ENCODE measurements around the gene TAS2R4.
"Not testable (repeated sequence)": the region's sequence is repeated elsewhere in the genome, so short reads cannot be mapped to it uniquely, and the experiment has no call there.

The TAS2R4 gene, protein sequence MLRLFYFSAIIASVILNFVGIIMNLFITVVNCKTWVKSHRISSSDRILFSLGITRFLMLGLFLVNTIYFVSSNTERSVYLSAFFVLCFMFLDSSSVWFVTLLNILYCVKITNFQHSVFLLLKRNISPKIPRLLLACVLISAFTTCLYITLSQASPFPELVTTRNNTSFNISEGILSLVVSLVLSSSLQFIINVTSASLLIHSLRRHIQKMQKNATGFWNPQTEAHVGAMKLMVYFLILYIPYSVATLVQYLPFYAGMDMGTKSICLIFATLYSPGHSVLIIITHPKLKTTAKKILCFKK

DNA sequence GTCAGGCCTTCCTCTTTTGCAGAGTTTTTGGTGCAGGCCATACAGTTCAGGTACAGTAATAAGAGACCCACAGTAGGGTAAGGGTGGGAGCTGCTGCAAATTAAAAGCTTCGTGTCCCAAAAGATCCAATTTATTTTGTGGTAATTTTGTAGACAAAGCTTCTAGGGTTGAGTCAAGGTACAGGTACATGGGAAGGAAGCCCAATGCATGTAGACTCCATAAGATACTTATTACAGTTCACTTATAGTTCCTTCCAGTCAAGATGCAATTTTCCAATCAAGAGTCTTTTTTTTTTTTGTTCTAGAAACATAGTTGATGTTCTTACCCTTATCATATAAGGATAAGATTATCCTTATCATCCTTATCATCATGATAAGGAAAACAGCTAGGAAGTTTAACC lies at the start of gene TAS2R4:
TAS2R4 (plus strand) TSS at position 301 of the 400 bp plus-strand sequence. CDS start 1,815 bp downstream, outside the sequence.
- TF ChIP-seq ZNF274 (IDR thresholded peaks at IDR 0.05; ENCODE audit: low read depth, low read length): no peak
- no peak within 1 kb of the TSS for H3K4me3 ChIP-seq (ENCODE audit: low read length)

DNA sequence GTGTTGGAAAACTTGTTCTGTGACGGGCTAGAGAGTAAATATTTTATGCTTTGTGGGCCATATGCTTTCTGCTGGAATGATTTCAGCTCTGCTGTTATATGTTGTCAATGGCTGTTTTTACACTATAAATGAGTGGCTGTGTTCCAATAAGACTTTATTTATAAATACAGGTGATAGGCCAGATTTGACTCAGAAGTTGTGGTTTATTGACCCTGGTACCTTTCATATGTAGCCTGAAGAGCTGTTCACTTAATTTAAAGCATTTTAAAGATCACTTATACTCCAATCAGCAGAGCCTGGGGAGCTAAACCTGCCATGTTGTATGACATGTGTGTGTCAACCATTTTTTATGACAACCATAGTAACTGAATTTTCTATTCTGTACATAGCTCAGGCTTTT lies 47.5 kb upstream of the TAS2R4 start:
- no peak overlapping the region for H3K4me3 ChIP-seq (ENCODE audit: low read length)
- TF ChIP-seq ZNF274 (IDR thresholded peaks at IDR 0.05; ENCODE audit: low read depth, low read length): no peak

DNA sequence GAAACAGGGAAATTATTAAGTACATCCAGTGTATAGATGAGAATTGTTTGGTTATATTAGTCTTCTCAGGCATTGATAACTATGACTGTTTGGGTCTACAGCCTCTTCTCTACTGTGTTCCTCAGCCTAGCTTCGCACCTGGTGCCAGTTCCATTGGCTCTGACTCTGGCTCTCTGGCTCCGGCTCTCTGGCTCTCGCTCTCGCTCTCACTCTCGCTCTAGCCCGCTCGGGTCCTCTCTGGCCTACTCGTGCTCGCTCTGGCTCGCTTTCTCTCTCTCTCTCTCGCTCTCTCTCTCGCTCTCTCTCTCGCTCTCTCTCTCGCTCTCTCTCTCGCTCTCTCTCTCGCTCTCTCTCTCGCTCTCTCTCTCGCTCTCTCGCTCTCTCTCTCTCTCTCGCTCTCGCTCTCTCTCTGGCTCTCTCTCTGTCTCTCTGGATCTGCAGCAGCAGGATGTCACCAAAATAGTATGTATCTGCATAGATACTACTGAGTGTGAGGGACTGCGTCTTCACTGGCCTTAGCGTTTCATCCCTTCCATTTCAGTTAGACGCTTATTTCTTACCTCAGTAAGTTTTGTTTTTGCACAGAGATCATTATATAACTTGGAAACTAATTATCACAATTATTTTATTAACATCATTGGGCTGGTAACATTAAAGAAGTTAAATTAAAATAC lies 44.9 kb upstream of the TAS2R4 start:
- no peak for TF ChIP-seq ZNF274 (IDR thresholded peaks at IDR 0.05; ENCODE audit: low read depth, low read length)
- no peak overlapping the region for H3K4me3 ChIP-seq (ENCODE audit: low read length)

DNA sequence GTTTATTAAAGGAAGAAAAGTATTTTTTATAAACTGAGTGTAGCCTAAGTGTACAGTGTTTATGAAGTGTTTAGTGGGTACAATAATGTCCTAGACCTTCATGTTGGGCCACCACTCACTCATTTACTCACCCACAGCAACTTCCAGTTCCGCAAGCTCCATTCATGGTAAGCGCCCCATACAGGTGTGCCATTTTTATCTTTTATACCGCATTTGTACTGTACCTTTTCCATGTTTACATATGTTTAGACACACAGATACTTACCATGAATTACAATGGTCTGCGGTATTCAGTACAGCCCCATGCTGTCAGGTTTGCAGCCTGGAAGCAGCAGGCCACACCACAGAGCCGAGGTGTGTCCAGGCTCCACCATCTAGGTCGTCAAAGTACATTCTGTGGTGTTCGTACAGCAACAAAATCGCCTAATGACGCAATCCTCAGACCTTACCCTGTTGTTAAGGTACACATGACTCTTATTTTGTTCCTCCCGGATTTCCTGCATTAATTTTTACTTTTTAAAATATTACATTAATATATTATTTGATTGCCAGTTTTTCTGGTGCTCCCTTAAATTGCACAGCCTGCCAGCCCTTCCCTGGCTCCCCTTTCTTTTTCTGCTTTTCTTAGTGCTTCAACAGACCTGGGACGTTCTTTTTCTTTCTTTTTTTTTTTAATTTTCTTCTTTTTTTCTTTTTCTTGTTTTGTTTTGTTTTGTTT lies 39.2 kb upstream of the TAS2R4 start:
- TF ChIP-seq ZNF274 (IDR thresholded peaks at IDR 0.05; ENCODE audit: low read depth, low read length): no peak
- peak overlapping the region; percentile 75 for H3K4me3 ChIP-seq (ENCODE audit: low read length)

DNA sequence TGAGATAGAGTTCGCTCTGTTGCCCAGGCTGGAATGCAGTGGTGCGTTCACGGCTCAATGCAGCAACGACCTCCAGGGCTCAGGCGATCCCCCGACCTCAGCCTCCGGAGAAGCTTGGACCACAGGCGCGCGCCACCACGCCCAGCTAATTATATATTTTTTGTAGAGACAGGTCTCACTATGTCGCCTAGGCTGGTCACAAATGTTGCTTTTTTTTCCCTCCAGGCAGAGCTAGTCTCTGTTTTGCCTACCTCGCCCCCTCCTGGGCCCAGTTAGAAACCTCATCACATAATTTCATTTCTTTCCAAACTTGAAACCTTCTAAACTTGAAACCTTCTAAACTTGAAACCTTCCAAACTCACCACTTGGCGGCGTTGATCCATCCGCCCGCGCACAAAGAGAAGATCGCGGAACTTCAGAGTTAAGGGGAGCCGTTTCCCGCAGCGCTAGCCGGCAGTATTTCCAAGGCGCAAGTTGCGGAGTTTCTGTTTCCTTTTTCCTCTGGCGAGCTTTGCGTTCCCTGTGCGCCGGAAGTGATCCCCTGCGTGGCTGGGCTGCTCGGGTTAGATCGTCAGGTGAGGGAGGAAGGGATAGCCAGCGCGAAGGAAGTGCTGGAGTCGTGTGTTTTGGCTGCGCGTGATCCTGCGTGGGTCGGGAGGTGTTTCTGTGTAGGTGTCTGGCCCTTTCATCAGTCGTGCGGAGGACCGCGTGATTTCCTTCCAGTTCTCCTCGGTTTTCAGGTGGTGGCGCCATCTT lies 38.5 kb upstream of the TAS2R4 start, which contains the start of gene SSBP1:
SSBP1 (plus strand) TSS at position 523 of the 756 bp plus-strand sequence. CDS start 809 bp downstream, outside the sequence.
- H3K4me3 ChIP-seq (ENCODE audit: low read length): peak within 1 kb of the TSS; percentile 75
- TF ChIP-seq ZNF274 (IDR thresholded peaks at IDR 0.05; ENCODE audit: low read depth, low read length): no peak

DNA sequence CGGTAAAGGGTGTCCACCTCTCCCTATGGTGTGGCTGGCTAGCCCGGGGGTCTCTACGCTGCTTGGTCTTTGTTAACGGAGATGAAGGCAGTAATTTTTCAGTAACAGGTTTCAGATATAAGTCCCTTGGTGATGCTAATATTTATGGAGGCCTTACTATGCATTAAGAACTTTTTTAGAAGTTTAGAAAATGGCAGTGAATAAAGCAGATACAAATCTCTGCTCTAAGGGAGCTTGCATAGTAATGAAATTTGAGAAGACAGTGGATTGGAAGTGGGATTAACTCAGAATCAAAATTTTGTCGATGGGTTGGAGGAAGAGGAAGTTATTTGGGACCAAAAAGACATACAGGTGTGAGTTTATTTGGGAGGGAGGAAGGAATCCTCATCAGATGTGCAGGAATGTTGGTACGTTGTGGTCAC lies 37.9 kb upstream of the TAS2R4 start:
- H3K4me3 ChIP-seq (ENCODE audit: low read length): peak overlapping the region; percentile 75
- TF ChIP-seq ZNF274 (IDR thresholded peaks at IDR 0.05; ENCODE audit: low read depth, low read length): no peak

DNA sequence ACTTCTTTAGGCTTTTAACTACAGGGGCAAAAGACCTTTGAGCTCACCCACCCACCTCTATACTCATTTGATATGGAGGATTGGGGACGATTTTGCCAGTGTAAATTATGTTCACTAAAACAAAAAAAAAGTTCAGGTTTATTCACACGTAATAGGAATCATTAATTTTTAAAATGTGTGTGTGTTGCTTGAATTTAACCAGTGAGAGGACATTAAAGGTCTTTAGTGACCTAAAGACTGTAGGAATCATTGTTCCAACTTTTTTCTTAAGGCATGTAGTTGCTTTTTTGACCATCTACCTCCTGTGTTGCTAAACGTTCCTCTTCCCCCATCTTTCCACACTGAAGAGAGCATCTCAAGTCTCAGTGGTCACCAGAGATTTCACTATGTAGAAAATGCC lies 37.2 kb upstream of the TAS2R4 start:
- TF ChIP-seq ZNF274 (IDR thresholded peaks at IDR 0.05; ENCODE audit: low read depth, low read length): no peak
- peak overlapping the region; percentile 75 for H3K4me3 ChIP-seq (ENCODE audit: low read length)

DNA sequence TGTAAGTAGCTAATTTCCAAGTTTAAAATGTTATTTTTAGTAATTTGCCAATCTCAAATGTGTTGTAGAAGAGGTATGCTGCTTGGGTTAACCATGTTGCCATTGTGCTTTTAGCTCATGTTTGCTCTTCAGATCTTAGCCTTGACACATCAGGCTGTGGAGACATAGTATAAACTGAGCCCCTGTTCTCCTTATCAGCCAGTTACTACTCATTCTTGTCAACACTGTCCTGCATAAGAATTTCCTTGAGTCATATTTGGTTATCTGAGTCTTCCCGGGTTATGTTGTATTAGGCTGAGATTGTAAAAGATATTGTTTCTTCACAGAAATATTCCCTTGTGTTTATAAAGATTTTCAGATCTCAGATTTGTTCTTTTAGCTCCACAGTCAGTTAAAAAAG lies 34.2 kb upstream of the TAS2R4 start:
- no peak for TF ChIP-seq ZNF274 (IDR thresholded peaks at IDR 0.05; ENCODE audit: low read depth, low read length)
- H3K4me3 ChIP-seq (ENCODE audit: low read length): no peak overlapping the region

DNA sequence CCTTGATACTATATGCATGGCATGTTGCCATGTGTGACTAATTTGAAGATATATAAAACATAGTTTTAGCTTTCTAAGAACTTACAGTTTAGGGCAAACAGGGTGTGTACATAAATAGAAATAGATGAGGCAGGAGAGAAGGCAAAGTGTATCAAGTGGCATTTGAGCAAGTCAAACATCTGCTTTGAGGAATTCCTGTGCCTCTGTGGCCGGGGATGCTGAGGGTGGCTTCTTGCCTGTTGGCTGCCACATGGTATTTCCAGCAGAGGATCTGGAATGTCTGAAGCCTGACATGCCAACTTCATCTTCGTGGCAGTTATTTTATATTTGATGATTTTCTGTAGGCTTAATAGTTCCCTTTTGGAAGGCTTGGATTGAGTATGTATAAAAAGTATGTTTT lies 32.3 kb upstream of the TAS2R4 start:
- no peak for TF ChIP-seq ZNF274 (IDR thresholded peaks at IDR 0.05; ENCODE audit: low read depth, low read length)

DNA sequence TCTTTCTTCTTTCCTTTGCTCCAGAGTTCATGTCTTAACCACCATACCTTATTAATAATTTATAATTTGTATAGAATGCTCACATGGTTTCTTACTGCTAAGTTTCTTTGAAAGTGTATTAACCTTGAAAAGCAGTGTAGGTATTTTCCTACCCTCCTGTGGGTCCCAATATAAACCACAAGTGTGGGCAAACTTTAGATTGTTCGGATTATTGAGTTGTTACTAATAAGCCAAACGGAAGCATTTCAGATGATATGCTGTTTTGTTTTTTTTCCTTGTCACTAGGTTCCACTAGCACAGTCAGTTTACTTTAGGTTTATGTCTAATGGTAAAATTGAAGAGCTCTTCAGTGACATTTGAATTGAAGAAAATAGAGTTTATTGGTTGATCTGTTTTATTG lies 28.1 kb upstream of the TAS2R4 start:
- H3K4me3 ChIP-seq (ENCODE audit: low read length): no peak overlapping the region
- TF ChIP-seq ZNF274 (IDR thresholded peaks at IDR 0.05; ENCODE audit: low read depth, low read length): no peak

More for the DNA sequence above, 32.3 kb upstream of the TAS2R4 start:
- no peak overlapping the region for H3K4me3 ChIP-seq (ENCODE audit: low read length)

DNA sequence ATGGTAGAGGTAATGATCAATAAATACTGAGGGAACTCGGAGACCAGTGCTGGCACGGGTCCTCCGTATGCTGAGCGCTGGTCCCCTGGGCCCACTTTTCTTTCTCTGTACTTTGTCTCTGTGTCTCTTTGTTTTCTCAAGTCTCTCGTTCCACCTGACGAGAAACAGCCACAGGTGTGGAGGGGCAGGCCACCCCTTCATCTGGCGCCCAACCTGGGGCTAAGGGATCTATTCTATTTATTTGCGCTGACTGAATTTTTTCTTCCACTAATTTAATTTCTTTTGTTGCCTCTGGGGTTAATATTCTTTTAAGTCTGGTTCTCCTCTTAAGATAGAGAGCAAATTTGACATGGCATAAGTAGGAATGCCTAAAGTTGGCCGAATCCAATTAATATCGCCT lies 24.6 kb upstream of the TAS2R4 start:
- H3K4me3 ChIP-seq (ENCODE audit: low read length): not testable (repeated sequence)

DNA sequence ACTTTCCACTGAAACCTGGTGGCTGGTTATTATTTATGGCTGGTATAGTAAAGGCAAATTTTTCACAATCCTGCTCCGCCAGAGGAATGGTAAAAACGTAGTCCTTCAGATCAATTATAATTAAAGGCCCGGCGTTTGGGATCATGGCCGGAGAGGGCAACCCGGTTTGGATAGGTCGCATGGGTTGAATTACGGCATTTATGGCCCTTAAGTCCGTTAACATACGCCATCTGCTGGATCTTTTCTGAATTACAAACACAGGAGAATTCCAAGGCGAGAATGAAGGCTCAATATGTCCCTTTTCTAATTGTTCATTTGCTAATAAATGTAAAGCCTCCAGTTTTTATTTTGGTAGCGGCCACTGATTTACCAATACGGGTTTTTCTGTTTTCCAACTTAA lies 23.8 kb upstream of the TAS2R4 start:
- H3K4me3 ChIP-seq (ENCODE audit: low read length): no peak overlapping the region
- no peak for TF ChIP-seq ZNF274 (IDR thresholded peaks at IDR 0.05; ENCODE audit: low read depth, low read length)

DNA sequence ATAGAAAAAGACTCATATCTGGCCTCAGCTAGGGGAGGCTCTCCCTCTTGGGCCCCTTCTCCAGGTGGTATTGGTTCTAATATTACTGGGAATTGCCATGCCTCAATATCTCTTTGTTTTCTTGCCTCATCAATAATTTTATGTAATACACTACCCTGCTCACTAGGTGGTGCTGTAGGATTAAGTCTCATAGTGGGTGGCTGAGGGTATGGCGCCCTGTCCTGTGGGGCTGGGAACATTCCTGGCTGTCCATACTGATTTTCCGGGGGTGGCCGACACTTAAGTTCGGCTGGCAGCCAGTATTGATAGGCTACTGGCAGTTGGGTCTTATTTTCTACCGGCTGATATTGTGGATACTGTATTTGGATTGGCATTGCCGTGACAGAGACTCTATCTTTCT lies 21.5 kb upstream of the TAS2R4 start:
- no peak overlapping the region for H3K4me3 ChIP-seq (ENCODE audit: low read length)
- no peak for TF ChIP-seq ZNF274 (IDR thresholded peaks at IDR 0.05; ENCODE audit: low read depth, low read length)

DNA sequence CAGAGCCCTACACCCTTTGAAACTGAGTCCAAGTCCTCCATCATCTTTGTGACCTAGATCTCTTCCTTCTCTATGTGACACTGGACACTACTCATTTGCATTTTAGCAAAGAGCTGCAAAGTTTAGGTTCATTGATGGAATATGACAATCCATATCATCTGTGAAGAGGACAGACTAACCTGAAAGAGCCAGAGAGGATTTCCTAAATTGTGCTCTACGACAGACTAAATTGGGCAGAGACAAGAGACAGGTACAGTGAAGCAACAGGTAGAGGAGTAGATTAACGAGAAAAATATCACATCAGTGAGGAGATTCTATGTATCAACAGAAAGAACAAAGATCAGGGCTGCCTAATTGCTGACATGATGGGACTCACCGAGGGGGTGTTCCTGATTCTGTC lies 12.7 kb upstream of the TAS2R4 start, which contains the start of gene TAS2R3:
TAS2R3 (plus strand) TSS at position 301 of the 400 bp plus-strand sequence; CDS start at position 363, 62 bp downstream.
- H3K4me3 ChIP-seq (ENCODE audit: low read length): no peak within 1 kb of the TSS

DNA sequence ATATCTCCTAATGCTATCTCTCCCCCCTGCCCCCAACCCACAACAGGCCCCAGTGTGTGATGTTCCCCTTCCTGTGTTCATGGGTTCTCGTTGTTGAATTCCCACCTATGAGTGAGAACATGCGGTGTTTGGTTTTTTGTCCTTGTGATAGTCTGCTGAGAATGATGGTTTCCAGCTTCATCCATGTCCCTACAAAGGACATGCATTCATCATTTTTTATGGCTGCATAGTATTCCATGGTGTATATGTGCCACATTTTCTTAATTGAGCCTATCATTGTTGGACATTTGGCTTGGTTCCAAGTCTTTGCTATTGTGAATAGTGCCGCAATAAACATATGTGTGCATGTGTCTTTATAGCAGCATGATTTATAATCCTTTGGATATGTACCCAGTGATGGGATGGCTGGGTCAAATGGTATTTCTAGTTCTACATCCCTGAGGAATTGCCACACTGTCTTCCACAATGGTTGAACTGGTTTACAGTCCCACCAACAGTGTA lies 6.3 kb upstream of the TAS2R4 start:
- H3K4me3 ChIP-seq (ENCODE audit: low read length): not testable (repeated sequence)

More for the DNA sequence above, 12.7 kb upstream of the TAS2R4 start, which contains the start of gene TAS2R3:
- no peak for TF ChIP-seq ZNF274 (IDR thresholded peaks at IDR 0.05; ENCODE audit: low read depth, low read length)
